Measurements from ENCODE around the gene LAMC2.

The LAMC2 gene

DNA sequence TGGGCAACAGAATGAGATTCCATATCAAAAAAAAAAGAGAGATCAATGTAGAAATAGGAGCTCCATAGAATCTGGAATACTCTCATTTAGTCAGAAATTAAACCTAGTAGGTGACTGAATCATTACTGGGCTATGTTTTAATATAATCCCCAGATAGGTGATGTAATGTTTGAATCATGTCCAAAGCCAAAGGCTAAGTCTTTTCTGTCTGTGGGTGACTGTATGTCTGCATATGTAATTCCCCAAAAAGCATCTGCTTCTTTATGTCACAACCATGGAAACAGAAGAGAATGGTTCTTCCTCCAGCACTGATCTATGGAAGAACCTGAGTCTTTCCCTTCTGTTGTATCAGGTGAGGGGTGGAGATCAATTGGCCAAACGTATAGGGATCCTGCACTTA is 5.8 kb downstream of the LAMC2 start:
- ChIA-PET CTCF (interaction anchor here (0.7 kb wide), 1 partner anchor 581 kb away, joined by 3 read pairs; no protein-coding TSS in a partner anchor), POLR2A (ENCODE audit: low non-redundant PET) (no interaction called here)
- peak overlapping the region; percentile 79 for H3K27ac ChIP-seq
- TF ChIP-seq CTCF (conservative IDR thresholded peaks at IDR 0.05; ENCODE audit: low read depth): no peak
- DNase-seq (ENCODE audit: low spot score): peak; percentile 74

DNA sequence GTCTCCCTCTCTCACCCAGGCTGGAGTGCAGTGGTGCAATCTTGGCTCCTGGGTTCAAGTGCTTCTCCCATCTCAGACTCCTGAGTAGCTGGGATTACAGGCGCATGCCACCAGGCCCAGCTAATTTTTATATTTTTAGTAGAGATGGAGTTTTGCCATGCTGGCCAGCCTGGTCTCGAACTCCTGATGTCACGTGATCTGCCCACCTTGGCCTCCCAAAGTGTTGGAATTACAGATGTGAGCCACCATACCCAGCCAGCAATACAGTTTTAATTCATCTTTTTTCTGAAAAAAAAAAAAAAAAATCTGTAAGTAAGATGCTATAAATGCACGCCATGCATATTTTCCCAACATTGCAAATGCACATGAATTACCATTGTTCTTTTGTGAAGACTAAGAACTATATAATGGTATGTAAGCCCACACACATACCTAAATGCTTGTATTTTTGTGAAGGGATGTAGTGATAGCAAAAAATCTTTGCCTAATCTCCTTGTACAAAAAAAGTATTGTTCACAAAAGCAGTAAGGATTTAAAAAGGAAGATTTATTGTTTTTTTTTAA is 8.0 kb downstream of the LAMC2 start:
- no peak for TF ChIP-seq CTCF (conservative IDR thresholded peaks at IDR 0.05; ENCODE audit: low read depth)
- DNase-seq (ENCODE audit: low spot score): no peak
- H3K27ac ChIP-seq: peak overlapping the region; percentile 58
- ChIA-PET CTCF (no interaction called here), POLR2A (ENCODE audit: low non-redundant PET) (no interaction called here)

GRCh38 chr1:183194527-183195141 is 8.6 kb downstream of the LAMC2 start:
- DNase-seq (ENCODE audit: low spot score): no peak
- H3K27ac ChIP-seq: peak overlapping the region; percentile 70
- CTCF ChIA-PET: interaction anchor here (0.6 kb wide), 1 partner anchor 528 kb away, joined by 4 read pairs; no protein-coding TSS in a partner anchor
- POLR2A ChIA-PET (ENCODE audit: low non-redundant PET): no interaction called here
- no peak for TF ChIP-seq CTCF (conservative IDR thresholded peaks at IDR 0.05; ENCODE audit: low read depth)

GRCh38 chr1:183195142-183195574 is 9.1 kb downstream of the LAMC2 start:
- TF ChIP-seq CTCF (conservative IDR thresholded peaks at IDR 0.05; ENCODE audit: low read depth): no peak
- peak overlapping the region; percentile 70 for H3K27ac ChIP-seq
- peak; percentile 60 for DNase-seq (ENCODE audit: low spot score)
- POLR2A ChIA-PET (ENCODE audit: low non-redundant PET): no interaction called here
- CTCF ChIA-PET: interaction anchor here (0.6 kb wide), 1 partner anchor 528 kb away, joined by 4 read pairs; no protein-coding TSS in a partner anchor

DNA sequence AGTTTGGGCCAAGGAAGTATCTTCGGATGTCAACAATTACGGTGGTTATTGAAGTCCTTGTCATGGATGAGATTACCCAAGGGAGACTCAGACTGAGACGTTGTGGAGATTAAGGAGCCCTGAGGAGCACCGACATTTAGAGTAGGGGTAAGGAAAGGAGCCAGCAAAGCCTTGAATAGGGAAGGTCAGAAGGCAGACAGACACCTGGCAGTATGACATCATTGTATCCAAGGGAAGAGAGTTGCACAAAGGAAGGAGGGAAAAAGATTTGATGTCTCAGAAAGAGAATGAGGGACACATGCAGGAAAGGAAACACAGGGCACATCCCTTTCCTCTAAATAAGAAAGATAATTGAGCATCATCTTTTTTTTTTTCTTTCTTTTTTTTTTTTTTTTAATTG is 11.7 kb downstream of the LAMC2 start:
- TF ChIP-seq CTCF (conservative IDR thresholded peaks at IDR 0.05; ENCODE audit: low read depth): no peak
- H3K27ac ChIP-seq: peak overlapping the region; percentile 92
- ChIA-PET CTCF (no interaction called here), POLR2A (ENCODE audit: low non-redundant PET) (no interaction called here)
- no peak for DNase-seq (ENCODE audit: low spot score)

GRCh38 chr1:183198463-183198862 is 12.4 kb downstream of the LAMC2 start:
- POLR2A ChIA-PET (ENCODE audit: low non-redundant PET): no interaction called here
- CTCF ChIA-PET: interaction anchor here (0.6 kb wide), 1 partner anchor 350 kb away, joined by 3 read pairs; no protein-coding TSS in a partner anchor
- TF ChIP-seq CTCF (conservative IDR thresholded peaks at IDR 0.05; ENCODE audit: low read depth): no peak
- peak; percentile 85 for DNase-seq (ENCODE audit: low spot score)
- peak overlapping the region; percentile 92 for H3K27ac ChIP-seq
